ENCODE data around the gene TGM1. TPM values are rescaled to one million over a fixed set of nuclear protein-coding genes. Genes with fewer than 3 reads are reported as not detected.

TGM1 gene
- polyA plus RNA-seq, 1 of the 3 experiments (the other 2 are of a cell fraction), result 2.7 TPM

- Histone ChIP-seq H3K4me3 (ENCODE audit: low read depth in 2 of 2, low read length in 1 of 2) (no peak overlapping the region), H3K79me2 (ENCODE audit: insufficient read depth) (no peaks in the 10 kb centered on the region), H3K9me2 (no peaks in the 10 kb centered on the region), H3K9ac (no peak overlapping the region), H3K27ac (ENCODE audit: low read depth in 2 of 2, low read length in 1 of 2) (no peak overlapping the region), H3K27me3 (ENCODE audit: insufficient read depth) (no peaks in the 10 kb centered on the region), H2AFZ (ENCODE audit: low read depth) (no peak overlapping the region), H3F3A (replicated peaks; ENCODE audit: insufficient read depth) (no peaks in the 10 kb centered on the region), H3K9me3 (no peaks in the 10 kb centered on the region), H4K20me1 (ENCODE audit: insufficient read depth) (no peaks in the 10 kb centered on the region), H3K36me3 (replicated peaks in 1 of 2; ENCODE audit: control insufficient read depth in 1 of 2, insufficient read depth in 2 of 2, low read length in 1 of 2) (peaks cover 0 to under 1% of the 10 kb centered on the region in 2 experiments), H3K4me2 (no peak overlapping the region), H3K4me1 (ENCODE audit: control insufficient read depth in 1 of 2, insufficient read depth in 2 of 2, low read depth in 1 of 2, low read length in 1 of 2) (peaks cover 0 to 4% of the 10 kb centered on the region in 2 experiments; a peak in 1 of 4 replicates)
- POLR2A ChIA-PET, result no interaction called here
- TF ChIP-seq REST (IDR thresholded peaks at IDR 0.05; ENCODE audit: low read depth, low read length) (no peak), USF1 (IDR thresholded peaks at IDR 0.05; ENCODE audit: borderline replicate concordance, low read depth) (no peak), MXI1 (IDR thresholded peaks at IDR 0.05; ENCODE audit: low read depth, low read length) (no peak), EZH2phosphoT487 (IDR thresholded peaks at IDR 0.05; ENCODE audit: borderline replicate concordance, low read depth) (no peak), RCOR1 (IDR thresholded peaks at IDR 0.05; ENCODE audit: low read length) (no peak), CHD2 (IDR thresholded peaks at IDR 0.05; ENCODE audit: low read length, partially characterized antibody) (no peak)
- TF ChIP-seq, protein P1, sequence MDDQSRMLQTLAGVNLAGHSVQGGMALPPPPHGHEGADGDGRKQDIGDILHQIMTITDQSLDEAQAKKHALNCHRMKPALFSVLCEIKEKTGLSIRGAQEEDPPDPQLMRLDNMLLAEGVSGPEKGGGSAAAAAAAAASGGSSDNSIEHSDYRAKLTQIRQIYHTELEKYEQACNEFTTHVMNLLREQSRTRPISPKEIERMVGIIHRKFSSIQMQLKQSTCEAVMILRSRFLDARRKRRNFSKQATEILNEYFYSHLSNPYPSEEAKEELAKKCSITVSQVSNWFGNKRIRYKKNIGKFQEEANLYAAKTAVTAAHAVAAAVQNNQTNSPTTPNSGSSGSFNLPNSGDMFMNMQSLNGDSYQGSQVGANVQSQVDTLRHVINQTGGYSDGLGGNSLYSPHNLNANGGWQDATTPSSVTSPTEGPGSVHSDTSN (IDR thresholded peaks at IDR 0.05), result no peak
- DNase-seq, result no peak
- 90% methylated on average over 9 of the region's 11 CpGs for WGBS (ENCODE audit: low lambda C conversion rate)
- CTCF ChIA-PET, result interaction anchor here (2.3 to 8.9 kb wide), 3 partner anchors 13 to 42 kb away, joined by 6 to 87 read pairs (median 48); partner anchors contain the start of genes CIDEB, DHRS1, NOP9 and TINF2
Measured at GRCh38 chr14:24284501-24285035, 21.6 kb upstream of the TGM1 start.

DNA sequence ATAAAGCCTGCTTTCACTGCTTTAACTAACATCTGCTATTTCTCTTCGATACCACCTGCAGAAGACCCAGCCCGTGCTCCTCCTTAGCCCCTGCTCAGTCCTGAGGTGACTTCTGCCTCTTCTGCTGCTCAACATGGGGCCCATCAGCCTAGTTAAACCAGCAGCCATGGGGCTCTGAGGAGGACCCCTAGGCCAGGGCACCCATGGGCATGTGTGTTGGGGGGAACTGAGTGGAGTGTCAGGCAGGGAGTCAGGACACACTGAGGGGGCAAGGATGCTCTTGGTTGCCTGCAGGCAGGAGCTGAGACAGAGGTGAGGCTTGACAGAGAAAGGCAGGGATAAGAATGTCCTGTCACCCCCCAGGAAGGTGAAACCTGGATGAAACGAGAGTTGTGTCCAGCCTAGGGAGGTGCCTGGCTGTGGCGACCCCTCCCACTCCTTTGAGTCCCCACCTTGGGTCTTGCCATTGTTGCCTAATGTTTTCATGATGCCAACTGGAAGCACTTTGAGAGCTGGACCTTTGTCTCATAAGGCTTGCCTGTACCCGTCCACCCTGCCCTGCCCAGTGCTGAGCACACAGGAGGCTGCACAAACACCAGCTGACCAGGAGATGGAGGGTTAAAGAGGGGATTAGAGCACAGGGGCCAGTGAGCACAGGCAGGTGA, 21.0 kb upstream of the TGM1 start:
- 81% methylated on average over 5 of the region's 5 CpGs for WGBS (ENCODE audit: low lambda C conversion rate)
- Histone ChIP-seq H3F3A (replicated peaks; ENCODE audit: insufficient read depth) (no peaks in the 10 kb centered on the region), H2AFZ (ENCODE audit: low read depth) (no peak overlapping the region), H3K4me2 (no peak overlapping the region), H3K27ac (ENCODE audit: low read depth in 2 of 2, low read length in 1 of 2) (no peak overlapping the region), H3K36me3 (replicated peaks in 1 of 2; ENCODE audit: control insufficient read depth in 1 of 2, insufficient read depth in 2 of 2, low read length in 1 of 2) (no peaks in the 10 kb centered on the region), H4K20me1 (ENCODE audit: insufficient read depth) (no peaks in the 10 kb centered on the region), H3K4me1 (ENCODE audit: control insufficient read depth in 1 of 2, insufficient read depth in 2 of 2, low read depth in 1 of 2, low read length in 1 of 2) (peaks cover 0 to 10% of the 10 kb centered on the region in 2 experiments; a peak in 1 of 4 replicates), H3K9ac (no peak overlapping the region), H3K4me3 (ENCODE audit: low read depth in 2 of 2, low read length in 1 of 2) (no peak overlapping the region), H3K9me3 (no peaks in the 10 kb centered on the region), H3K79me2 (ENCODE audit: insufficient read depth) (no peaks in the 10 kb centered on the region), H3K27me3 (ENCODE audit: insufficient read depth) (no peaks in the 10 kb centered on the region), H3K9me2 (no peaks in the 10 kb centered on the region)
- no peak for TF ChIP-seq RXRA (IDR thresholded peaks at IDR 0.05; ENCODE audit: borderline replicate concordance, low read depth)
- no peak for TF ChIP-seq ELF1 (IDR thresholded peaks at IDR 0.05)
- no peak for TF ChIP-seq MEF2A (IDR thresholded peaks at IDR 0.05; ENCODE audit: borderline replicate concordance, low read depth)
- TF ChIP-seq TAF1 (IDR thresholded peaks at IDR 0.05; ENCODE audit: borderline replicate concordance, low read depth, low read length), result no peak
- TF ChIP-seq JUND (IDR thresholded peaks at IDR 0.05), result no peak
- TF ChIP-seq MAX (IDR thresholded peaks at IDR 0.05; ENCODE audit: low read depth), result no peak
- TF ChIP-seq TCF12 (IDR thresholded peaks at IDR 0.05), result no peak
- no peak for TF ChIP-seq SMC3 (IDR thresholded peaks at IDR 0.05; ENCODE audit: low read depth, low read length)
- ChIA-PET POLR2A (interaction anchor here (1.2 kb wide), 2 partner anchors 13 to 42 kb away, joined by 4 to 5 read pairs; partner anchors contain the start of genes RABGGTA and TINF2), CTCF (interaction anchor here (1.0 to 8.9 kb wide), 4 partner anchors 12 to 41 kb away, joined by 4 to 87 read pairs (median 27); partner anchors contain the start of genes CIDEB, DHRS1, NOP9 and RABGGTA)
- DNase-seq, result no peak

Data from SK-N-SH (cell line).